HG03565 (cell line): ENCODE results near the gene ZNF609.
"Not testable (repeated sequence)": the region's sequence is repeated elsewhere in the genome, so short reads cannot be mapped to it uniquely, and the experiment has no call there.

Experiments used
- ATAC-seq: cut with Tn5 transposase; IDR thresholded peaks from one replicate; pipeline ENCODE4 v1.9.1; 2021; ENCODE audit warnings: mild to moderate bottlenecking, moderate library complexity; ENCODE audit not compliant: unreplicated experiment

The ZNF609 gene

GRCh38 chr15:64618540-64618939 is 158.2 kb downstream of the ZNF609 start:
- no peak for ATAC-seq

GRCh38 chr15:64619880-64620839 is 159.8 kb downstream of the ZNF609 start:
- ATAC-seq: no peak

- no peak for ATAC-seq
These were observed 160.7 kb downstream of the ZNF609 start for GRCh38 chr15:64621056-64621455.

- peak; percentile 40 for ATAC-seq
These were observed 162.3 kb downstream of the ZNF609 start for GRCh38 chr15:64622410-64623260.

- no peak for ATAC-seq
These were observed 163.1 kb downstream of the ZNF609 start for GRCh38 chr15:64623347-64623996.

- no peak for ATAC-seq
These were observed 163.9 kb downstream of the ZNF609 start for GRCh38 chr15:64624242-64624641.

GRCh38 chr15:64629063-64629462 is 168.7 kb downstream of the ZNF609 start:
- ATAC-seq: no peak

- ATAC-seq: no peak
These were observed 170.2 kb downstream of the ZNF609 start for GRCh38 chr15:64630396-64631107.

GRCh38 chr15:64632639-64633038 is 172.3 kb downstream of the ZNF609 start:
- not testable (repeated sequence) for ATAC-seq

GRCh38 chr15:64633332-64633731 is 173.0 kb downstream of the ZNF609 start:
- no peak for ATAC-seq

- peak; percentile 58 for ATAC-seq
These were observed 173.6 kb downstream of the ZNF609 start for GRCh38 chr15:64634027-64634426.

- peak; percentile 58 for ATAC-seq
These were observed 174.5 kb downstream of the ZNF609 start for GRCh38 chr15:64634576-64635498.

- ATAC-seq: no peak
These were observed 175.4 kb downstream of the ZNF609 start for GRCh38 chr15:64635499-64636495.

- no peak for ATAC-seq
These were observed 176.2 kb downstream of the ZNF609 start for GRCh38 chr15:64636556-64636955.

GRCh38 chr15:64637412-64637811 is 177.0 kb downstream of the ZNF609 start:
- no peak for ATAC-seq

- ATAC-seq: not testable (repeated sequence)
These were observed 179.4 kb downstream of the ZNF609 start for GRCh38 chr15:64639744-64640143.

GRCh38 chr15:64640146-64640871 is 179.9 kb downstream of the ZNF609 start:
- no peak for ATAC-seq
